ENCODE results near the gene HACD1. TPM values are rescaled to one million over a fixed set of nuclear protein-coding genes. Genes with fewer than 3 reads are reported as not detected.
A peak's percentile ranks its signal among the peaks of the same experiment; 100 is the strongest.

The HACD1 gene
- total and polyA plus RNA-seq, 7 experiments from 2014 or later: 0.24 to 1.6 (median 1.2) TPM; not detected in 3

DNA sequence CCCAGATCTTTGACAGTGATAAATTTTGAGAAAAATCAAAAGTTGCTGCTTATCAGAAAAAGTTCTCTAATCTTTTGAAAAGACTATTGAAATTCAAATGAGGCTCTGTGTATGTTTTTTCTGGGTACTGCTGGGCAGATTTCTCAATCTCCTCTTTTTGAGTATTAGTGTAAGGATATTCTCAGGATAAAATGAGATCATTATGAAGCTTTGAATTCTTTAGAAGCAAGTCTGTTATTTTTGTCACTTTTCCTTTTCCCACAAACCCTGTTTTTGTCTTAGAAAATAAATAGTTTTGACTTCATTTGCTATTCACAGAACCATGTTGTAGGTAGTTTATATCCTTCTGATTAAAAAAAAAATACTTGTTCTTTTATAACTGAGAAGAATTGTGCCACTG, 34.7 kb upstream of the HACD1 start:
- Histone ChIP-seq H3K4me3 (ENCODE audit: low read length) (no peak overlapping the region), H3K27me3 (ENCODE audit: control insufficient read depth in 2 of 2, insufficient read depth in 2 of 2, low read length in 2 of 2) (no peaks in the 10 kb centered on the region), H3K27ac (ENCODE audit: low read depth, low read length) (no peak overlapping the region), H3K9me3 (ENCODE audit: control insufficient read depth in 2 of 3, low read length in 3 of 3) (peaks cover 0 to 7% (median 0%) of the 10 kb centered on the region in 3 experiments), H3K36me3 (ENCODE audit: control insufficient read depth in 2 of 3, insufficient read depth in 3 of 3, low read length in 3 of 3) (peaks cover 0 to 5% (median 0%) of the 10 kb centered on the region in 3 experiments), H3K4me1 (ENCODE audit: control insufficient read depth in 2 of 2, insufficient read depth in 2 of 2, low read length in 2 of 2) (peaks cover 2 to 17% of the 10 kb centered on the region in 2 donors)
- Mint-ChIP-seq H3K27ac (peak overlapping the region in 3 of 9 donors; percentile 28 to 62 (median 61)), H3K4me1 (peaks cover 44 to 87% (median 85%) of the 10 kb centered on the region in 7 donors), H3K27me3 (no peaks in the 10 kb centered on the region), H3K4me3 (peak overlapping the region in 4 of 10 donors; percentile 25 to 60 (median 54)), H3K9me3 (peaks cover 0 to 20% (median 5%) of the 10 kb centered on the region in 11 donors), H3K36me3 (peaks cover 11 to 70% (median 47%) of the 10 kb centered on the region in 5 donors)
- CTCF ChIA-PET: no interaction called here
- DNase-seq: no peak
- intact Hi-C loops (cut with micrococcal nuclease): no loop called here
- POLR2A ChIA-PET: no interaction called here
- ATAC-seq: no peak

DNA sequence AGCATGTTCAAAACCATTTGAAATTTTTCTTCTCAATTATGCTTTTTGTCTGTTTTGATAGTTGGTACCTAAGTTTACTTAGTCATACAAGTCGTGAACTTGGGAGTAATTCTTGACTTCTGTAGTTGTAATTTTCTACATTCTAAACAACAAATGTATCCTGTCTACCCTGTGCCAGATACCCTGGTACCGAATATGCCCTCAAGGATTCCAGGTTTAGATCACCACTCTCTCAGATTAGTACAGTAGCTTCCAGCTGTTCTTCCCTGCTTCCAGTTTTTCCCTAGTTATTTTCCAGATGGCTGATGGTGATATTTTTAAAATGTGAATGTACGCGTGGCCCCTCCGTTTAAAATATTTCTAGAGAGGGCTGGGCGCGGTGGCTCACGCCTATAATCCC, 33.2 kb upstream of the HACD1 start:
- Histone ChIP-seq H3K4me1 (ENCODE audit: control insufficient read depth in 2 of 2, insufficient read depth in 2 of 2, low read length in 2 of 2) (peaks cover 13 to 26% of the 10 kb centered on the region in 2 donors), H3K27ac (ENCODE audit: low read depth, low read length) (no peak overlapping the region), H3K4me3 (ENCODE audit: low read length) (no peak overlapping the region), H3K36me3 (ENCODE audit: control insufficient read depth in 2 of 3, insufficient read depth in 3 of 3, low read length in 3 of 3) (peaks cover 0 to 5% (median 0%) of the 10 kb centered on the region in 3 experiments), H3K27me3 (ENCODE audit: control insufficient read depth in 2 of 2, insufficient read depth in 2 of 2, low read length in 2 of 2) (no peaks in the 10 kb centered on the region), H3K9me3 (ENCODE audit: control insufficient read depth in 2 of 3, low read length in 3 of 3) (peaks cover 0 to 7% (median 0%) of the 10 kb centered on the region in 3 experiments)
- ChIA-PET POLR2A (no interaction called here), CTCF (no interaction called here)
- Mint-ChIP-seq H3K36me3 (peaks cover 11 to 63% (median 41%) of the 10 kb centered on the region in 5 donors), H3K4me3 (peak overlapping the region in 2 of 10 donors; percentile 35 to 49), H3K27ac (peak overlapping the region in 3 of 9 donors; percentile 10 to 33 (median 32)), H3K27me3 (no peaks in the 10 kb centered on the region), H3K4me1 (peaks cover 45 to 88% (median 85%) of the 10 kb centered on the region in 7 donors), H3K9me3 (peaks cover 0 to 20% (median 3%) of the 10 kb centered on the region in 11 donors)
- no peak for DNase-seq
- no peak for ATAC-seq
- intact Hi-C loops (cut with micrococcal nuclease): no loop called here

DNA sequence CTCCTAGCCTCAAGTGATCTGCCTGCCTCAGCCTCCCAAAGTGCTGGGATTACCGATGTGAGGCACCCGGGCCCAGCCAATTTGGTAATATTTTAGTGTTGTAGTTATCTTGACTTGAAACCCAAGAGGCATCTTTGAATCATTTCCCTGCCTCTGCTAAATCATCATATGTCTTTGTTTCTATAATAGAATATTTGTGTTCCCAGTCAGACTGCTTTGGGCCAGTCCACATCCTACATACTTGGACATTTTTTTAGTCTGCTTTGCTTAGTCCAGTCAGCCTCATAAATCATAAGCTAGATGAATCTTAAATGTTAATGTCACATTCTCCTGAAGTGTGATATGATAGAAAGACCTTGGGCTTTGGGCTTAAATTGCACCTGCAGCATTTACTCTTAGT, 32.7 kb upstream of the HACD1 start:
- peaks cover 11 to 58% (median 36%) of the 10 kb centered on the region in 5 donors for H3K36me3 Mint-ChIP-seq
- H3K27ac Mint-ChIP-seq: peak overlapping the region in 3 of 9 donors; percentile 36 to 69 (median 51)
- no peaks in the 10 kb centered on the region for H3K27me3 Mint-ChIP-seq
- ChIA-PET POLR2A (no interaction called here), CTCF (no interaction called here)
- peaks cover 46 to 88% (median 85%) of the 10 kb centered on the region in 7 donors for H3K4me1 Mint-ChIP-seq
- H3K4me1 ChIP-seq (ENCODE audit: control insufficient read depth in 2 of 2, insufficient read depth in 2 of 2, low read length in 2 of 2): peaks cover 17 to 31% of the 10 kb centered on the region in 2 donors
- peaks cover 0 to 5% (median 0%) of the 10 kb centered on the region in 3 experiments for H3K36me3 ChIP-seq (ENCODE audit: control insufficient read depth in 2 of 3, insufficient read depth in 3 of 3, low read length in 3 of 3)
- DNase-seq (no peak), ATAC-seq (no peak)
- no peak overlapping the region for H3K27ac ChIP-seq (ENCODE audit: low read depth, low read length)
- intact Hi-C loops (cut with micrococcal nuclease): loop anchor here (2.0 to 10.0 kb wide), 7 partner anchors 13 to 1785 kb away; partner anchors contain the start of genes MINDY3 (in 1 of the 2), ST8SIA6 (in 1 of the 2) and TRDMT1 (in 1 of the 2)
- peaks cover 0 to 18% (median 3%) of the 10 kb centered on the region in 11 donors for H3K9me3 Mint-ChIP-seq
- no peak overlapping the region for H3K4me3 ChIP-seq (ENCODE audit: low read length)
- H3K27me3 ChIP-seq (ENCODE audit: control insufficient read depth in 2 of 2, insufficient read depth in 2 of 2, low read length in 2 of 2): no peaks in the 10 kb centered on the region
- peak overlapping the region in 2 of 10 donors; percentile 22 to 99 for H3K4me3 Mint-ChIP-seq
- H3K9me3 ChIP-seq (ENCODE audit: control insufficient read depth in 2 of 3, low read length in 3 of 3): peaks cover 0 to 7% (median 0%) of the 10 kb centered on the region in 3 experiments

DNA sequence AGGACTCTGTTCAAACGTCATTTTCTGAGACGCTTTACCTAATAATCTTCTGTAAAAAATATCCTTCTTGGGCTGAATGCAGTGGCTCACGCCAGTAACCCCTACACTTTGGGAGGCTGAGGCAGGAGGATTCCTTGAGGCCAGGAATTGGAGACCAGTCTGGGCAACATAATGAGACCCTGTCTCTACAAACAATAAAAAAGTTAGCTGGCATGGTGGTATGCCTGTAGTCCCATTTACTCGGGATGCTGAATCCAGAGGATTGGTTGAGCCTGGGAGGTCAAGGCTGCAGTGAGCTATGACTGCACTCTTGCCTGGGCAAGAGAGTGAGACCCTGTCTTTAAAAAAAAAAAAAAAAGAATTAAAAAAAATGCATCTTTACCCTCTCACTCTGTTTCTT, 31.9 kb upstream of the HACD1 start:
- no peaks in the 10 kb centered on the region for H3K27me3 Mint-ChIP-seq
- ChIA-PET CTCF (no interaction called here), POLR2A (interaction anchor here (0.5 kb wide), 1 partner anchor 358 kb away, joined by 3 read pairs; no protein-coding TSS in a partner anchor)
- Histone ChIP-seq H3K4me3 (ENCODE audit: low read length) (no peak overlapping the region), H3K9me3 (ENCODE audit: control insufficient read depth in 2 of 3, low read length in 3 of 3) (peaks cover 0 to 7% (median 0%) of the 10 kb centered on the region in 3 experiments), H3K27me3 (ENCODE audit: control insufficient read depth in 2 of 2, insufficient read depth in 2 of 2, low read length in 2 of 2) (no peaks in the 10 kb centered on the region), H3K36me3 (ENCODE audit: control insufficient read depth in 2 of 3, insufficient read depth in 3 of 3, low read length in 3 of 3) (peaks cover 0 to 8% (median 0%) of the 10 kb centered on the region in 3 experiments), H3K4me1 (ENCODE audit: control insufficient read depth in 2 of 2, insufficient read depth in 2 of 2, low read length in 2 of 2) (peaks cover 17 to 31% of the 10 kb centered on the region in 2 donors), H3K27ac (ENCODE audit: low read depth, low read length) (peak overlapping the region; percentile 42)
- no peak for DNase-seq
- intact Hi-C loops (cut with micrococcal nuclease): loop anchor here (2.0 to 10.0 kb wide), 7 partner anchors 14 to 1784 kb away; partner anchors contain the start of genes MINDY3 (in 1 of the 2), ST8SIA6 (in 1 of the 2) and TRDMT1 (in 1 of the 2)
- peak overlapping the region in 9 of 10 donors; percentile 75 to 99 (median 83) for H3K4me3 Mint-ChIP-seq
- H3K9me3 Mint-ChIP-seq: peaks cover 0 to 14% (median 3%) of the 10 kb centered on the region in 11 donors
- ATAC-seq: no peak
- peak overlapping the region in 8 of 9 donors; percentile 47 to 94 (median 82) for H3K27ac Mint-ChIP-seq
- peaks cover 11 to 53% (median 30%) of the 10 kb centered on the region in 5 donors for H3K36me3 Mint-ChIP-seq
- H3K4me1 Mint-ChIP-seq: peaks cover 49 to 90% (median 86%) of the 10 kb centered on the region in 7 donors

DNA sequence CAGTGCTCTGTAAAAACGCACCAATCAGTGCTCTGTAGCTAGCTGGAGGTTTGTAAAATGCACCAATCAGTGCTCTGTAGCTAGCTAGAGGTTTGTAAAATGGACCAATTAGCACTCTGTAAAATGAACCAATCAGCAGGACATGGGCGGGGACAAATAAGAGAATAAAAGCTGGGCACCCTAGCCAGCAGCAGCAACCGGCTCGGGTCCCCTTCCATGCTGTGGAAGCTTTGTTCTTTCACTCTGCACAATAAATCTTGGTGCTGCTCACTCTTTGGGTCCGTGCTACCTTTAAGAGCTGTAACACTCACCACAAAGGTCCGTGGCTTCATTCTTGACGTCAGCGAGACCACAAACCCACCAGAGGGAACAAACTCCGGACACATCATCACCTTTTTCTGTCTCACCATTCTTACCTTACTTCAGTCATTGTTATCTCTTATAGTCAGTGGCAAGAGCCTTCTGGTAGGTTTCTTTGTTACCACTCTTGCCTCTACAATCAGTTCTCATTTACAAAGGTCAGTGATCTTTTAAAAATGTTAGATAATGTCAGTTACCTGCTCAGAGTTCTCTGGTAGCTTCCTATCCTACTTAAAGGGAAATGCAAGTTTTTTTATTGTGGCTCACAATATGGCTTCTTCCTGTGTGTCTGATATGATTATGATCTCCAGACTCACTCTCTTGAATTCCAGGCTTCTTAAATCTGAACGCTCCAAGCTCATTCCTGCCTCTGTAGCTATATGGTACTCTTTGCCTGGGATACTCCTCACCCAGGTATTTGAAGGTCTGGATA, 31.3 kb upstream of the HACD1 start:
- Mint-ChIP-seq H3K27ac (peak overlapping the region; percentile 47 to 94 (median 74)), H3K4me3 (peak overlapping the region; percentile 73 to 99 (median 82)), H3K36me3 (peaks cover 7 to 47% (median 24%) of the 10 kb centered on the region in 5 donors), H3K9me3 (peaks cover 0 to 9% (median 1%) of the 10 kb centered on the region in 11 donors), H3K4me1 (peaks cover 45 to 91% (median 83%) of the 10 kb centered on the region in 7 donors), H3K27me3 (no peaks in the 10 kb centered on the region)
- ChIA-PET POLR2A (interaction anchor here (0.5 kb wide), 1 partner anchor 358 kb away, joined by 3 read pairs; no protein-coding TSS in a partner anchor), CTCF (no interaction called here)
- Histone ChIP-seq H3K27ac (ENCODE audit: low read depth, low read length) (peak overlapping the region; percentile 42), H3K36me3 (ENCODE audit: control insufficient read depth in 2 of 3, insufficient read depth in 3 of 3, low read length in 3 of 3) (peaks cover 0 to 10% (median 0%) of the 10 kb centered on the region in 3 experiments), H3K4me3 (ENCODE audit: low read length) (peak overlapping the region; percentile 29), H3K27me3 (ENCODE audit: control insufficient read depth in 2 of 2, insufficient read depth in 2 of 2, low read length in 2 of 2) (no peaks in the 10 kb centered on the region), H3K4me1 (ENCODE audit: control insufficient read depth in 2 of 2, insufficient read depth in 2 of 2, low read length in 2 of 2) (peaks cover 17 to 31% of the 10 kb centered on the region in 2 donors), H3K9me3 (ENCODE audit: control insufficient read depth in 2 of 3, low read length in 3 of 3) (peaks cover 0 to 7% (median 0%) of the 10 kb centered on the region in 3 experiments)
- intact Hi-C loops (cut with micrococcal nuclease): loop anchor here (2.0 to 10.0 kb wide), 7 partner anchors 14 to 1784 kb away; partner anchors contain the start of genes MINDY3 (in 1 of the 2), ST8SIA6 (in 1 of the 2) and TRDMT1 (in 1 of the 2)
- ATAC-seq: no peak
- peak in 6 of 9 donors; percentile 3 to 37 (median 14) for DNase-seq

DNA sequence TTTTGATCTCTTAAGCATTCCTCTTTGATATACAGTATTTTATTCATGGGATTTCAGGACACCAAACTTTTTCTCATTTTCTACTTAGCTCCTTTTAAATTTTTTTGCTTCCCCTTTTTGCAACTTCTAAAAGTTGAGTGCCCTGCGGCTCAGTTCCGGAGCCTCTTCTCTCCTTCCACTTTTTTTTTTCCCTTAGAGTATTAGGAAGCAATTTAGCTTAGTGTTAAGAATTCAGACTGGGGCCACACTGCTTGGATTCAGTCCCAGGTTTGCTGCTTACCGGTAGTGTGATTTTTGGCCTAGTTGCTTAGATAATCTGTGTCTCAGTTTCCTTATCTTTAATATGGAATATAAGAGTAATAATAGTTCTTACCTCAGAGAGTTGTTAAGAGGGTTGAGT, 30.2 kb upstream of the HACD1 start:
- H3K4me3 Mint-ChIP-seq: peak overlapping the region; percentile 43 to 99 (median 60)
- intact Hi-C loops (cut with micrococcal nuclease): loop anchor here (5.0 to 10.0 kb wide), 6 partner anchors 35 to 1783 kb away; partner anchors contain the start of genes MINDY3 (in 1 of the 2), ST8SIA6 (in 1 of the 2) and TRDMT1 (in 1 of the 2)
- H3K27me3 Mint-ChIP-seq: no peaks in the 10 kb centered on the region
- H3K4me1 ChIP-seq (ENCODE audit: control insufficient read depth in 2 of 2, insufficient read depth in 2 of 2, low read length in 2 of 2): peaks cover 17 to 40% of the 10 kb centered on the region in 2 donors
- ChIA-PET CTCF (no interaction called here), POLR2A (interaction anchor here (0.7 kb wide), 1 partner anchor 16 kb away, joined by 3 read pairs; no protein-coding TSS in a partner anchor)
- H3K36me3 Mint-ChIP-seq: peaks cover 0 to 38% (median 15%) of the 10 kb centered on the region in 5 donors
- peaks cover 44 to 96% (median 84%) of the 10 kb centered on the region in 7 donors for H3K4me1 Mint-ChIP-seq
- no peak overlapping the region for H3K27ac ChIP-seq (ENCODE audit: low read depth, low read length)
- H3K4me3 ChIP-seq (ENCODE audit: low read length): no peak overlapping the region
- peaks cover 0 to 4% (median 0%) of the 10 kb centered on the region in 11 donors for H3K9me3 Mint-ChIP-seq
- H3K36me3 ChIP-seq (ENCODE audit: control insufficient read depth in 2 of 3, insufficient read depth in 3 of 3, low read length in 3 of 3): peaks cover 0 to 7% (median 0%) of the 10 kb centered on the region in 3 experiments
- no peak for DNase-seq
- H3K27me3 ChIP-seq (ENCODE audit: control insufficient read depth in 2 of 2, insufficient read depth in 2 of 2, low read length in 2 of 2): no peaks in the 10 kb centered on the region
- ATAC-seq: no peak
- peak overlapping the region in 3 of 9 donors; percentile 5 to 54 (median 19) for H3K27ac Mint-ChIP-seq
- no peaks in the 10 kb centered on the region for H3K9me3 ChIP-seq (ENCODE audit: control insufficient read depth in 2 of 3, low read length in 3 of 3)
